ENCODE measurements around the gene RBM17.

GRCh38 chr10:6151087-6151977, 62.5 kb downstream of the RBM17 start:
- TF ChIP-seq POLR2A (IDR thresholded peaks at IDR 0.05; ENCODE audit: low read depth, low read length) (no peak), POLR2AphosphoS5 (IDR thresholded peaks at IDR 0.05; ENCODE audit: low read depth, low read length) (no peak)

Data from GM12892 (cell line).